DOHH2 (cell line): ENCODE data around the gene DZIP1L.

Experiments
- H3F3A ChIP-seq: fragments of 200-600 bp; sonication (generic), shearing (Covaris generic); 2 replicates; pipeline ENCODE4 v1.6.0; 2016; ENCODE audit warnings: antibody characterized with exemption, mild to moderate bottlenecking; ENCODE audit not compliant: control insufficient read depth, insufficient read depth
- H3K27ac ChIP-seq: fragments of 200-600 bp; sonication (generic); 2 replicates; pipeline ENCODE4 v1.5.1; 2014; ENCODE audit warnings: low read depth, mild to moderate bottlenecking, low read length, moderate library complexity
- H3K27me3 ChIP-seq: fragments of 200-600 bp; sonication (generic); 2 replicates; pipeline ENCODE4 v1.6.1; 2014; ENCODE audit warnings: mild to moderate bottlenecking, low read length, mixed read lengths; ENCODE audit not compliant: control insufficient read depth
- H3K36me3 ChIP-seq: fragments of 200-600 bp; sonication (generic); 2 replicates; pipeline ENCODE4 v1.6.1; 2014; ENCODE audit warnings: mild to moderate bottlenecking, low read length, moderate library complexity, mixed read lengths; ENCODE audit not compliant: control insufficient read depth
- H3K4me1 ChIP-seq: fragments of 200-600 bp; sonication (generic); 2 replicates; pipeline ENCODE4 v1.6.1; 2014; ENCODE audit warnings: mild to moderate bottlenecking, low read length, mixed read lengths; ENCODE audit not compliant: control insufficient read depth
- H3K4me2 ChIP-seq: fragments of 200-600 bp; sonication (generic); 2 replicates; pipeline ENCODE4 v1.6.0; 2014; ENCODE audit warnings: mild to moderate bottlenecking, low read length, moderate library complexity
- H3K4me3 ChIP-seq: fragments of 200-600 bp; sonication (generic); 2 replicates; pipeline ENCODE4 v1.5.1; 2014; ENCODE audit warnings: mild to moderate bottlenecking, low read length, mixed read lengths
- H3K79me2 ChIP-seq: fragments of 200-600 bp; sonication (generic); 2 replicates; pipeline ENCODE4 v1.6.1; 2014; ENCODE audit warnings: mild to moderate bottlenecking, low read length, mixed read lengths; ENCODE audit not compliant: control insufficient read depth
- H3K9me2 ChIP-seq: fragments of 200-600 bp; sonication (generic); replicated peaks from 2 replicates; pipeline ENCODE4 v1.6.1; 2014; ENCODE audit warnings: mild to moderate bottlenecking, low read length, mixed read lengths; ENCODE audit not compliant: control insufficient read depth
- H3K9me3 ChIP-seq: fragments of 200-600 bp; sonication (generic); 2 replicates; pipeline ENCODE4 v1.6.1; 2014; ENCODE audit warnings: antibody characterized with exemption, low read length, mixed read lengths; ENCODE audit not compliant: control insufficient read depth, insufficient read depth
- H4K20me1 ChIP-seq: fragments of 200-600 bp; sonication (generic); 2 replicates; pipeline ENCODE4 v1.6.0; 2014; ENCODE audit warnings: low read depth, mild to moderate bottlenecking, antibody characterized with exemption, low read length, moderate library complexity; ENCODE audit not compliant: control insufficient read depth, insufficient read depth
- CTCF ChIP-seq: fragments of 200-600 bp; sonication (generic); IDR thresholded peaks from one replicate; pipeline ENCODE4 v1.5.1; 2014; ENCODE audit warnings: antibody characterized with exemption, mild to moderate bottlenecking, low read depth, low read length; ENCODE audit not compliant: poor library complexity, severe bottlenecking
- EZH2phosphoT487 ChIP-seq: fragments of 200-600 bp; sonication (generic); IDR thresholded peaks from 2 replicates; pipeline ENCODE4 v1.6.1; 2017; ENCODE audit warnings: borderline replicate concordance, mild to moderate bottlenecking, antibody characterized with exemption, low read length, moderate library complexity, mixed read lengths

The DZIP1L gene

DNA sequence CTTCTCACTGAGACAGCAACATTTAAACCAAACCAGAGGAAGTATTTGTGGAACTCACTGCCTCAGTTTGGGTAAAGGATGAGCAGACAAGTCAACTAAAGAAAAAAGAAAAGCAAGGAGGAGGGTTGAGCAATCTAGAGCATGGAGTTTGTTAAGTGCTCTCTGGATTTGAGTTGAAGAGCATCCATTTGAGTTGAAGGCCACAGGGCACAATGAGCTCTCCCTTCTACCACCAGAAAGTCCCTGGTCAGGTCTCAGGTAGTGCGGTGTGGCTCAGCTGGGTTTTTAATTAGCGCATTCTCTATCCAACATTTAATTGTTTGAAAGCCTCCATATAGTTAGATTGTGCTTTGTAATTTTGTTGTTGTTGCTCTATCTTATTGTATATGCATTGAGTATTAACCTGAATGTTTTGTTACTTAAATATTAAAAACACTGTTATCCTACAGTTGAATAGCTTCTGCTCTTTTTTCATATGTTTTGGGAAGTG, 82.2 kb downstream of the DZIP1L start:
- no peaks in the 10 kb centered on the region for H3K36me3 ChIP-seq
- no peak for TF ChIP-seq CTCF
- TF ChIP-seq EZH2phosphoT487, result no peak
- no peaks in the 10 kb centered on the region for H3K9me2 ChIP-seq
- no peak overlapping the region for H3K4me3 ChIP-seq
- H3K4me2 ChIP-seq, result no peak overlapping the region
- H3K27ac ChIP-seq, result no peak overlapping the region
- H3F3A ChIP-seq, result no peaks in the 10 kb centered on the region
- peaks cover 4% of the 10 kb centered on the region; the same call in 1 of the 2 replicates for H3K27me3 ChIP-seq
- no peaks in the 10 kb centered on the region for H3K4me1 ChIP-seq
- no peaks in the 10 kb centered on the region for H3K79me2 ChIP-seq
- no peaks in the 10 kb centered on the region for H3K9me3 ChIP-seq
- no peaks in the 10 kb centered on the region for H4K20me1 ChIP-seq

DNA sequence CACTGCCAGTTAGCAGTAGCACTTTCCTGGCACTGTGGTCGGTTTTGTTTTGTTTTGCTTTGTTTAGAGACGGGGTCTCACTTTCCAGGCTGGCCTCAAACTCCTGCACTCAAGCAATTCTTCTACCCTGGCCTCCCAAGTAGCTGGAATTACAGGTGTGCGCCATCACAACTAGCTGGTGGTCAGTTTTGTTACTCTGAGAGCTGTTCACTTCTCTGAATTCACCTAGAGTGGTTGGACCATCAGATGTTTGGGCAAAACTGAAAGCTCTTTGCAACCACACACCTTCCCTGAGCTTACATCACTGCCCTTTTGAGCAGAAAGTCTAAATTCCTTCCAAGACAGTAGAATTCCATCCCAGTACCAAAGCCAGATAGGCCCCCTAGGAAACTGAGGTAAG, 82.8 kb downstream of the DZIP1L start:
- Histone ChIP-seq H3K79me2 (no peaks in the 10 kb centered on the region), H3K36me3 (no peaks in the 10 kb centered on the region), H3K9me3 (no peaks in the 10 kb centered on the region), H3K27me3 (peaks cover 4% of the 10 kb centered on the region; the same call in 1 of the 2 replicates), H3F3A (no peaks in the 10 kb centered on the region), H3K9me2 (no peaks in the 10 kb centered on the region), H3K4me2 (no peak overlapping the region), H4K20me1 (no peaks in the 10 kb centered on the region), H3K4me1 (no peaks in the 10 kb centered on the region), H3K27ac (no peak overlapping the region), H3K4me3 (no peak overlapping the region)
- TF ChIP-seq CTCF, result no peak
- TF ChIP-seq EZH2phosphoT487, result no peak

- H3K36me3 ChIP-seq, result no peaks in the 10 kb centered on the region
- H3K79me2 ChIP-seq, result no peaks in the 10 kb centered on the region
- H3K4me3 ChIP-seq, result no peak overlapping the region
- no peaks in the 10 kb centered on the region for H4K20me1 ChIP-seq
- peaks cover 4% of the 10 kb centered on the region; the same call in 1 of the 2 replicates for H3K27me3 ChIP-seq
- no peaks in the 10 kb centered on the region for H3K4me1 ChIP-seq
- H3K9me3 ChIP-seq, result no peaks in the 10 kb centered on the region
- H3K4me2 ChIP-seq, result no peak overlapping the region
- H3K9me2 ChIP-seq, result no peaks in the 10 kb centered on the region
- TF ChIP-seq EZH2phosphoT487, result no peak
- TF ChIP-seq CTCF, result no peak
- no peak overlapping the region for H3K27ac ChIP-seq
- no peaks in the 10 kb centered on the region for H3F3A ChIP-seq
Measured at GRCh38 chr3:138031536-138031935, 83.9 kb downstream of the DZIP1L start.
